GM18526 (cell line): ENCODE results near the gene CMTR2.
A peak's percentile ranks its signal among the peaks of the same experiment; 100 is the strongest.

Experiments
- POLR2A ChIP-seq: IDR thresholded peaks from 3 replicates; pipeline ENCODE4 v1.6.1; 2011; ENCODE audit not compliant: insufficient read length; ENCODE audit errors: extremely low read depth

Gene CMTR2, protein sequence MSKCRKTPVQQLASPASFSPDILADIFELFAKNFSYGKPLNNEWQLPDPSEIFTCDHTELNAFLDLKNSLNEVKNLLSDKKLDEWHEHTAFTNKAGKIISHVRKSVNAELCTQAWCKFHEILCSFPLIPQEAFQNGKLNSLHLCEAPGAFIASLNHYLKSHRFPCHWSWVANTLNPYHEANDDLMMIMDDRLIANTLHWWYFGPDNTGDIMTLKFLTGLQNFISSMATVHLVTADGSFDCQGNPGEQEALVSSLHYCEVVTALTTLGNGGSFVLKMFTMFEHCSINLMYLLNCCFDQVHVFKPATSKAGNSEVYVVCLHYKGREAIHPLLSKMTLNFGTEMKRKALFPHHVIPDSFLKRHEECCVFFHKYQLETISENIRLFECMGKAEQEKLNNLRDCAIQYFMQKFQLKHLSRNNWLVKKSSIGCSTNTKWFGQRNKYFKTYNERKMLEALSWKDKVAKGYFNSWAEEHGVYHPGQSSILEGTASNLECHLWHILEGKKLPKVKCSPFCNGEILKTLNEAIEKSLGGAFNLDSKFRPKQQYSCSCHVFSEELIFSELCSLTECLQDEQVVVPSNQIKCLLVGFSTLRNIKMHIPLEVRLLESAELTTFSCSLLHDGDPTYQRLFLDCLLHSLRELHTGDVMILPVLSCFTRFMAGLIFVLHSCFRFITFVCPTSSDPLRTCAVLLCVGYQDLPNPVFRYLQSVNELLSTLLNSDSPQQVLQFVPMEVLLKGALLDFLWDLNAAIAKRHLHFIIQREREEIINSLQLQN

DNA sequence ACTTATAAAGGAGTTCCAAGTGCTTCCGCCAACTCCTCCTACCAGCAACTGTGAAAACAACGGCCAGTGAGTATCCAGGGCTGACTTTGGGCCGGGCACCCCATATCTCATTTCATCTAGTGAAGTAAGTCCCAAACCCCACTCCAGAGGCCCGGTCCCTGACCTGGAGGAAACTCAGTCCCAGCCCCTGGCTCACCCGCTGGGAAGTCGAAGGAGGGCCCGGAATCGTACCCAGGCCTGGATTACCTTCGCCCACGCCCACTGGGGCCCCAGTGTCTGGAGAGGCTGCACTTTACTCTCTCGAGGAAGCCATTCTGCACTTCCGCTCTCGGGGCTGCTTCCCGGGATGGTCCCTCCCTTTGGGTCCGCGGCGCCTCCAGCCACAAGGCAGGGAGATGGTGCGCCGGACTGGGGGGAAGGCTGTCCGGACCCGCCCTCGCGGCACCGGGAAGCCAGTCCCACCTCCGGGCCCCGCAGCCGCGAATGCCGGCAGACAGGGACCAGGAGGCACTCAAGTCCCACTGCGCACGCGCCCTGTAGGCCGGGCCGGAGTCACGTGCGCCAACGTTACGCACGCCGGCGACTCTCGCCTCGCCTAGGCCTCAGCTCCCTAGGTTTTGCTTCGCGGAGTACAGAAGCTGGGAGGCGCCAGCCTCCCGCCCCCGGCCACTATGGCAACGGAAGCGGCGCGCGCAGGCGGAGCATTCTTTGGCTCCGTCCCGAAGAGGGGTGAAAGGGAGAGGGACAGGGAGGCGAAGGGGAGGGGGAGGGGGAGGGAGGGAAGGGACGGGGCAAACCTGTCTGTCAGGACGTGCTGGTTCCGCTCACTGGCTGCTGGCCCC, at the start of gene CMTR2:
CMTR2 (minus strand) TSS at position 513 of the 842 bp plus-strand sequence. CDS start 3,482 bp downstream, outside the sequence.
- peak; percentile 94 for TF ChIP-seq POLR2A

DNA sequence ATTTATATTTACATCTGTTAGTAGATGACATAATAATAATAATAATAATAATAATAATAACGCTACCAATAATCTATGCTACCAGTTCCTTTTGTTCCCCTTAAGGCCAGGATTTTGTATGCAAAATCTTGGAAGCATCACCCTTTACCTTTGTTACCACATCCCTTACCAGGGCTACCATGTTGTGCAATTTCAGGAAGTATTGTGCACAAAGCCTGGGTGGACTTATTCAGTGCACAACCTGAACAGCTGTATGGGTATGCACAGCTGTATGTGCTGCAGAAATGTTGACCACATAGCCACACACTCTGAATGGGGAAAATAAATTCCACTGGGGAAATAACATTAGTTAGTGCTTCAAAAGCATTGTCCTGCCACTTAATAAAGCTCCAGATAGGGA, 49.4 kb upstream of the CMTR2 start:
- no peak for TF ChIP-seq POLR2A

DNA sequence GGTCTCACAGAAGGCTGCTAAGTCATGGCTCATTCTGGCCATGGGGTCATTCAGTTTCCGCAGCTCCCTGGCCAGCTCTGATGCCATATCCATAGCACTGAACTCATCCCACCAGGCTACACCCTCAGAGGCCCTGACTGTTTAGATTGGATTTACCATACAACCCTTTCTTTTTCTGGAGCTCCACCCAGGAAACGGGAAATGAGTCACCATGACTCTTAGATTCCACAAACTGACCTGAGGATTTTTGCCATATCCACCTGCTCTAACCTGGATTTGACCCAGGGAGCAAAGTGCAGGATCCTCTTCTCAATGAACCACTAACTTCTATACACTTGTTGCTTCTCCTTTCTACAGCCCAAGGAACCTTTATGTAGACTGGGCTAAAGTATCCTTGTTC, 49.0 kb upstream of the CMTR2 start:
- no peak for TF ChIP-seq POLR2A

DNA sequence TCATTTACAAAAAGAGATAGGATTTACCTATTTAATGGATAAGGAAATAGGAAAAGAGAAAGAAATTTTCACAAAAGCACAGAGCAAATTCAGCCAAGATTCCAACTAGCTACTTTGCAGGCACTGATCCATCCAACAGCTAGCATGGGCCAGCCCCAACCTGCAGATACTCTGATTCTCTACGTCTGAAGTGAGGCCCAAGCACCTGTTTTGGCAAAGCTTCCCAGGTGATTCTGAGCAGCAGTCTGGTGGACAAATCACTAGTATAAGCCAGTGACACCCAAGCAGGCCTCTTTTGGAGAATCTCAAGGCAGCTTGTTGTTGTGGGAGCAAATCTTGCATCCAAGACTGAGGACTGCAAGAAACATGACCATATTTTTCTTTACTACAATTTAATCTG, 48.4 kb upstream of the CMTR2 start:
- TF ChIP-seq POLR2A = no peak

DNA sequence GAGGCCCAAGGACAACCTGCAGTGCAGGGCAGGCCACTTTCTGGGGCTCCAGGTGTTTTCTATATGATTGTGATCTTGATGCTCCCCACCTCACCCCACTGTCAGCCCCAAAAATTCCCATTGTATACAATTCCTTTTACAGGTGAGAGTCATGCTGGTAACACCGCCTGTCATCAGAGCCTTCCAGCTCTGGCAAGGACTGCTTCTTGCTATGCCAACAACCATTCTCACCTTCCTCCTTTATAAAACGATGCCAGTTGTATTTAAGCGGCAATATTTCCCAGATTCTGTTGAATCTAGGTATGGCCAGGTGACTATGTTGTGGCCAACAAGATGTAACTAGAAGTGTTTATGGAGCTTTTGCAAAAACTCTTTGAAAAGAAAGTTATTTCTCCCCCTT, 38.9 kb upstream of the CMTR2 start:
- no peak for TF ChIP-seq POLR2A

DNA sequence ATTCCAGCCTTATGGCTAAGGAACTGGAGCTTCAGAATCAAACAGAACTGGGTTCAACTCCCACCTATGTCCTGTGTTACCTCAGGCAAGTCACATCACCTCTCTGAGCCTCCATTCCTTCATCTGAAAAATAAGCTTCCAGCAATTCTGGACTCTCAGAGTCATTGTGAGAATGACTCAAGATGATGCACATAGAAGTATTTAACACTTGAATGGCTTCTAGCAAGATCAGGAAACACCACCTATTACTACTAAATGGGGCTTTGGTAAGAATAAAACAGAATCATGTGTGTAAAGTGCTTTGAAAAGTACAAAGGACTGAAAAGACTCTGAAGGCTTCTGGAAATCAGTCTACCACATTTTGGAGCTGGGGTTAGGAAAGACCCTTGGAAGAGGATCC, 38.5 kb upstream of the CMTR2 start:
- TF ChIP-seq POLR2A = no peak

DNA sequence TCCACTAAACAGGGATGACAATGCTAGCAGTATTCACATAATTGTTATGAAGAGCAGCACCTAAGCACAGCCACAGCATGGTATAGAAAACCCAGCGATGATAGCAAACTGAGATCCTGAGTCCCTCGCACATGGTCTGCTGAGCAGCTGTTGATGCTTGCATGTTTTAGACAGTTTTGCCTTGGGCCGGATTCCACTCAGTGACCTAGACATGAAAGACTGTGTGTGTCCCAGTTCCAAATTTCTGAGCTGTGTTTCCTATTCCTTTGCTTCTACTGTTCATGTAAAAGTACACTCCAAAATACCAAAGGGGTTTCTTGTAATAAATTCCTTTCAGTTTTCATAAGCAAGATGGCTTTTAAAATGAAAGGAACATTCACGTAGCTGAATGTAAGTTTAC, 30.8 kb upstream of the CMTR2 start:
- no peak for TF ChIP-seq POLR2A

DNA sequence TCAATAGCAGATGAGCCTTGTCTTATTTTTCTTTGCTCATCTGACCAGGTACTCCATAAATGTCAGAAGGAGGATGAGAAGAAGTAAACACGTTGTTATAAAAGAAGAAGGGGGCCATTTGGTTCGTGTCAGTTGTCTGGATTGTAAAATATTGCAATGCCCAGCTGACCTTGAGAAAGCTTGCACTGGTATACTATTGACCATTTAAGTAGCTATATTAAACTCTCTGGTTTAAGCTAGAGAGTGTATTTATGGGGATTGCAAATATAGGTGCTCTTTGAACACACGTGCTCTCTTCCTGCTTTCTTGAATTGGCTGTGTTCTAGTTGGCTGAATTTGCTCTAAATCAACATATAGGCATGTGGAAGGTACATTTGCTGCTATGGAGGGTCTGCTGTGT, 26.1 kb upstream of the CMTR2 start:
- no peak for TF ChIP-seq POLR2A

DNA sequence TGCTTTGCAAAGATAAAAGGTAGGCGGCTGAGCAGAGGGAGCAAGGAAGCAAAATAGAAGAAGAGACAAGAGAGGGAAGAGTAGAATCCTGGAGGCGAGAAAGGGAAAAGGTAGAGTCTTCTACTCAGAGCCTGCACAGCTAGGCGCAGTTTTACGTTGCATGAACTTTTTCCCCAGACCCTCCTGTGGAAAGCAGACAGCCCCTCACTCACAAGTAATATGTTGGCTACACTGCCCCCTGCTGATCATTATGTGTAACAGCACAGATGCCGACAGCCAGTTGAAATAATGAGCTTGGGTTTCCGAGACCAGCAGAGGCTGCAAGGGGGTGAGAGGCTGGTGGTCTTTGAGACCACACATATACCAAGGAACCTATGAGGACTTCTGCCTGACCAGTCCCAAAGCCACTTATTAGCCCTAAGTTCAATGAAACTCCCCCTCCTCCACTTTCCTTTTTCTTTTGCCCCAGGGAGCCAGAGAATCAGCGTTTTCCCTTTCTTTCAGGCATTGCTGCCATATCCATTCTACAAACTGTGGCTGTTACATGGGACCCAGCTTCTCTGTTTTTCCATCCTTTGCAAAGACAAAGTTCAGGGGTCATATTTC, 22.5 kb upstream of the CMTR2 start:
- TF ChIP-seq POLR2A = no peak

DNA sequence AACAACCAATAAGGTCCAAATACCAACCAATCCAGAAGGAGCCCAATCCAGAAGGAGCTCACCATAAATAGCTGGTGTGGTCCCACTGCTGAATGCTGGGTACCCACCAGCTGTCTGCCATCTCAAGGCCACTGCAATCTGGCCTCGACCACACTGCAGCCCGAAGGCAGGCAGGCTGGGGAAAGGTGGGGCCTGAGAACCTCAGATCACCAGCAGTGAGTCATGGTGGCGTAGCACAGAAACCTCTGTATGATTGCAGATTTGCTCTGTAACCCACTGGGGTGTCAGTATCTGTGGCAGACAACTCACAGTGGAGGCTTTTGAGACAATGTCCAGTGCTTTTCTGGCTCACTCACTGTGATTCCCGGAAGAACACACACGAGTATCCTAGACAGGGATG, 14.7 kb upstream of the CMTR2 start:
- TF ChIP-seq POLR2A = no peak

DNA sequence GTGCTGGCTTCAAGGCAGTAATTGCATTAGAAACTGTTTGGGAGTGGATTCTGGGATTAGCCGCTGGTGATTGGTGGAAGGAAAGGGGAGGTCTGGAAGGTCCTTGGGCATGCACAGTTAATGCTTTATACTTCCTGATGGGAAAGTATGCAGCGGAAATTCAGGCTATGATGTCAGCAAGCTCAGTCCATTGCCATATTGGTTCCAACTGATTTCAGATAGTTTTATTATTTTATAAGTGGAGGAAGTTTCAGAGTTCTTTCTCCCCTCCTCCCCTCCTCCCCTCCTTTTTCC, 8.1 kb upstream of the CMTR2 start:
- TF ChIP-seq POLR2A = no peak

DNA sequence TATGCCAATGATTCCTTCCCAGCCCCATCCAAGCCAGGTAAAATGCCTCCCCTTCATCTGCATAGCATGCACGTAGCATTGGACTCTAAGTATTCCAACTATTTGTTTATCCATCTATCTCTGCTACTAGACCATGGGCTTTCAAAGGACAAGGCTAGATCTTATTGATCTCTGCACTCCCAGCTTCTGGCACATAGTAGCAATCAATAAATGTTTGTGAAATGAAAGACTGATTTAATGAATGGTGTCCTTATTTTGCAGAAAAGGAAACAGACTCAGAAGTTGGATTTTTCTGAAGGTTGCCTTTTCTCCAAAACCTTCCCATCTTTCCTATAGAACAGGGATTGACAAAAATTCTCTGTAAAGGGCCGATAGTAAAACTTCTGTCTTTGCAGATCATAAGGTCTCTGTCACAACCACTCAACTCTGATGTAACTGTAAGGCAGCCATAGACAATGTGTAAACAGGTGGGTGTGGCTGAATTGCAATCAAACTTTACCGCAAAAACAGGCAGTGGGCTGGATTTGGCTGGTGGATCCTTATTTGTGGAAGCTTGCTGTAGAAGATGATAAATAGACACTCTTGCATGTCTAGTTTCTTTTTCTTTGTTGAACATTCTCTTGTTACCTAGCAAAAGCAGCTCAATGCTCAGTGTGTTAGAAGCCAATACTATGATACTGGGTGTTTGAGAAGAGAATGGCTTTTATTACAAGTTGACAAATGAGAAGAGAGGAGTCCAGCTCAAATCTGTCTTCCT, 7.6 kb upstream of the CMTR2 start:
- no peak for TF ChIP-seq POLR2A

DNA sequence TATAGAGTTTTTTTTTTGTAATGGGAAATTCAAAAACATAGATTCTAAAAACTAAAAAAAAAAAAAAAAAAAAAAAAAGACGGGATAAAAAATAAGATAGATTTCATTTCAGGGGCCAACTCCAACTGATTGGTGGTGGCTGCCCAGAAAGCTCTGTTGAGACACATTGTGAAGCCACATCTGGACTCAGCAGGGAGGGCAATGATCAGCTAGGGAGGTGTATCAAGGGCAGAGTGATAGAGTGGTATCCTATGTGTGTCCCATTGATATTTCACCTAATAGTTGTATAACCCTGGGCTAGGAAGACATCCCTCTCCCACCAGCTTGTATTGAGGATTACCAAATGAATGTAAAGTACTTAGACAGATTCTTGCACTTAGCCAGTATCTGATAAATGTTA, 6.7 kb upstream of the CMTR2 start:
- TF ChIP-seq POLR2A = no peak

DNA sequence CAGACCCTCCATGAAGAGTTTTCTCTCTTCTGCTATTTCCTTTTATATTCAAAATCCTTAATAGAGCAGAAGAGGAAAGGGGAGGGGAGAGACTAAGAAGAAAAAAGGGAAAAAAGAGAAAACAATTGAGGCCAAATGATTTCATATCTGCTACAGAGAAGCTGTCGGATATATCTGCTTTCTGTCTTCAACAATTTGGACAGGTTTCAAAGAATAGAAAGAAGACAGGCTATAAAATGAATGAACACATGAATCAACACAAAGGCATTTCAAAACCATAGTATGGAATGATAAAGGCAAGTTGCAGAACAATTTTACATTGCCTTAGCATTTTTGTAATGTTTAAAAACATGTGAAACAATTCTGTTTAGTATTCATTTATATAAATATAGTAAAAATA, 4.7 kb upstream of the CMTR2 start:
- TF ChIP-seq POLR2A = no peak

DNA sequence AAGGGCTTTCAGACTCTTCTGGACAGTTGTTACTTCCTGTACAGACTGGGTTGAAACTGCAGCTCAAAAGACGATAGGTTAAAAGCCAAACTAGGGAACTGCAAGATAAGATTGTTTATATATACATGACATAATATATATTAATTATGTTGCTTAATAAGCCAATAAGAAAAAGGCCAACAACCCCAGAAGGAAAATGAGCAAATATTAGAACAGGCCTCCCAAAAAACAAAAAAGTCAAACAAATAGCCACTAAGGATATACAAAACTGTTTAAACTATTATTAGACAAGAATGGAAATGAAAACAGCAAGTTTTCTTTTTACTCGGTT, 495 bp upstream of the CMTR2 start:
- TF ChIP-seq POLR2A = no peak
